WTC11 (cell line): ENCODE data around the gene CELSR3.

Experiments used
- ATF1 ChIP-seq: sonication (generic); formaldehyde crosslinking; IDR thresholded peaks from 2 replicates; pipeline ENCODE4 v1.8.1; 2023; ENCODE audit warnings: mild to moderate bottlenecking, moderate library complexity, missing genetic modification reagents
- CBFB ChIP-seq: sonication (generic); formaldehyde crosslinking; IDR thresholded peaks from 2 replicates; pipeline ENCODE4 v1.8.1; 2022; ENCODE audit warnings: mild to moderate bottlenecking, low read depth, missing genetic modification reagents
- NFATC4 ChIP-seq: fragments of 250-450 bp; sonication (Bioruptor Pico); IDR thresholded peaks from 2 replicates; pipeline ENCODE4 v1.9.0; 2021; ENCODE audit warnings: mild to moderate bottlenecking
- PREB ChIP-seq: sonication (generic); formaldehyde crosslinking; IDR thresholded peaks from 2 replicates; pipeline ENCODE4 v1.8.1; 2022; ENCODE audit warnings: mild to moderate bottlenecking, missing genetic modification reagents, moderate library complexity, borderline replicate concordance
- ZSCAN18 ChIP-seq: fragments of 250-450 bp; sonication (Bioruptor Pico); IDR thresholded peaks from 2 replicates; pipeline ENCODE4 v2.1.2; 2022; ENCODE audit warnings: mild to moderate bottlenecking, moderate library complexity

- TF ChIP-seq CBFB: no peak
- TF ChIP-seq PREB (CRISPR knock-in tag): no peak
- no peak for TF ChIP-seq ZSCAN18
- TF ChIP-seq NFATC4 (CRISPR knock-in tag): no peak
- no peak for TF ChIP-seq ATF1 (CRISPR knock-in tag)
Observed at GRCh38 chr3:48633743-48634142, 28.9 kb downstream of the CELSR3 start.
